Loucy (cell line): ENCODE measurements around the gene EIF4G3.
"Not testable (repeated sequence)": the region's sequence is repeated elsewhere in the genome, so short reads cannot be mapped to it uniquely, and the experiment has no call there.

Experiments used
- H2AFZ ChIP-seq: fragments of 200-600 bp; sonication (generic); 2 replicates; pipeline ENCODE4 v1.6.0; 2016; ENCODE audit warnings: antibody characterized with exemption, mild to moderate bottlenecking, low read length, moderate library complexity
- H3F3A ChIP-seq: fragments of 200-600 bp; 2 replicates; pipeline ENCODE4 v1.6.0; 2016; ENCODE audit warnings: antibody characterized with exemption, low read depth, mild to moderate bottlenecking
- H3K27me3 ChIP-seq: fragments of 200-600 bp; sonication (generic); 2 replicates; pipeline ENCODE4 v1.6.1; 2014; ENCODE audit warnings: low read length, mild to moderate bottlenecking; ENCODE audit not compliant: insufficient read depth, poor library complexity, severe bottlenecking
- H3K36me3 ChIP-seq: fragments of 200-600 bp; sonication (generic); 2 replicates; pipeline ENCODE4 v1.6.1; 2016; ENCODE audit warnings: low read length; ENCODE audit not compliant: insufficient read depth
- H3K4me1 ChIP-seq: fragments of 200-600 bp; sonication (generic); 2 replicates; pipeline ENCODE4 v1.5.1; 2014; ENCODE audit warnings: low read length, mild to moderate bottlenecking; ENCODE audit not compliant: insufficient read depth, poor library complexity, severe bottlenecking
- H3K4me2 ChIP-seq: fragments of 200-600 bp; sonication (generic); 2 replicates; pipeline ENCODE4 v1.6.0; 2014; ENCODE audit warnings: antibody characterized with exemption, low read length, low read depth, mild to moderate bottlenecking; ENCODE audit not compliant: poor library complexity, severe bottlenecking
- H3K4me3 ChIP-seq: fragments of 200-600 bp; sonication (generic); 2 replicates; pipeline ENCODE4 v1.5.1; 2014; ENCODE audit warnings: low read length, mild to moderate bottlenecking, mixed read lengths; ENCODE audit not compliant: poor library complexity, severe bottlenecking
- H3K79me2 ChIP-seq: fragments of 200-600 bp; sonication (generic); 2 replicates; pipeline ENCODE4 v1.6.1; 2014; ENCODE audit warnings: low read length; ENCODE audit not compliant: insufficient read depth
- H3K9ac ChIP-seq: fragments of 200-600 bp; sonication (generic); 2 replicates; pipeline ENCODE4 v1.6.0; 2014; ENCODE audit warnings: mild to moderate bottlenecking, low read depth, low read length, moderate library complexity; ENCODE audit not compliant: poor library complexity, severe bottlenecking
- H3K9me2 ChIP-seq: fragments of 200-600 bp; sonication (generic); replicated peaks from 2 replicates; pipeline ENCODE4 v1.6.1; 2016; ENCODE audit warnings: low read depth, low read length, mixed read lengths
- H3K9me3 ChIP-seq: fragments of 200-600 bp; sonication (generic); 2 replicates; pipeline ENCODE4 v1.6.1; 2014; ENCODE audit warnings: mild to moderate bottlenecking, antibody characterized with exemption, low read length, low read depth; ENCODE audit not compliant: insufficient read depth
- H4K20me1 ChIP-seq: fragments of 200-600 bp; sonication (generic); 2 replicates; pipeline ENCODE4 v1.6.0; 2014; ENCODE audit warnings: antibody characterized with exemption, low read length, mild to moderate bottlenecking; ENCODE audit not compliant: insufficient read depth, poor library complexity, severe bottlenecking
- CTCF ChIP-seq: fragments of 200-600 bp; sonication (generic); conservative IDR thresholded peaks from 2 replicates; pipeline ENCODE4 v1.5.1; 2014; ENCODE audit warnings: mild to moderate bottlenecking, antibody characterized with exemption, low read length
- EZH2phosphoT487 ChIP-seq: fragments of 200-600 bp; IDR thresholded peaks from 2 replicates; pipeline ENCODE4 v1.6.1; 2018; ENCODE audit warnings: antibody characterized with exemption, mild to moderate bottlenecking, moderate library complexity, borderline replicate concordance

The EIF4G3 gene

GRCh38 chr1:21058035-21058793 lies 118.5 kb downstream of the EIF4G3 start:
- no peaks in the 10 kb centered on the region for H3K27me3 ChIP-seq
- no peaks in the 10 kb centered on the region for H4K20me1 ChIP-seq
- no peaks in the 10 kb centered on the region for H3F3A ChIP-seq
- H3K9me2 ChIP-seq: no peaks in the 10 kb centered on the region
- H3K36me3 ChIP-seq: no peaks in the 10 kb centered on the region
- no peak overlapping the region for H3K9ac ChIP-seq
- no peak overlapping the region for H2AFZ ChIP-seq
- H3K4me2 ChIP-seq: no peak overlapping the region
- no peaks in the 10 kb centered on the region for H3K79me2 ChIP-seq
- H3K4me1 ChIP-seq: no peaks in the 10 kb centered on the region
- no peaks in the 10 kb centered on the region for H3K9me3 ChIP-seq
- H3K4me3 ChIP-seq: no peak overlapping the region
- TF ChIP-seq EZH2phosphoT487 (no peak), CTCF (no peak)

- not testable (repeated sequence) for H3K4me2 ChIP-seq, H3K79me2 ChIP-seq, H3K9ac ChIP-seq, H3K27me3 ChIP-seq, H4K20me1 ChIP-seq, H3K36me3 ChIP-seq, H3K4me1 ChIP-seq, H3K9me2 ChIP-seq, H2AFZ ChIP-seq, H3K9me3 ChIP-seq, H3K4me3 ChIP-seq, H3F3A ChIP-seq
These were observed 123.3 kb downstream of the EIF4G3 start for GRCh38 chr1:21053189-21053928.

- no peak for TF ChIP-seq CTCF
- TF ChIP-seq EZH2phosphoT487: no peak
- peaks cover 4% of the 10 kb centered on the region; the same call in 1 of the 2 replicates for H3F3A ChIP-seq
- no peaks in the 10 kb centered on the region for H3K79me2 ChIP-seq
- no peak overlapping the region for H3K4me2 ChIP-seq
- H4K20me1 ChIP-seq: no peaks in the 10 kb centered on the region
- no peaks in the 10 kb centered on the region for H3K4me1 ChIP-seq
- no peaks in the 10 kb centered on the region for H3K27me3 ChIP-seq
- H3K9ac ChIP-seq: no peak overlapping the region
- H3K9me2 ChIP-seq: no peaks in the 10 kb centered on the region
- no peak overlapping the region for H2AFZ ChIP-seq
- H3K4me3 ChIP-seq: no peak overlapping the region
- H3K36me3 ChIP-seq: peaks cover 8% of the 10 kb centered on the region; the same call in 1 of the 2 replicates
- H3K9me3 ChIP-seq: no peaks in the 10 kb centered on the region
These were observed 124.7 kb downstream of the EIF4G3 start for GRCh38 chr1:21052034-21052433.
